ENCODE data around the gene TBC1D4.

DNA sequence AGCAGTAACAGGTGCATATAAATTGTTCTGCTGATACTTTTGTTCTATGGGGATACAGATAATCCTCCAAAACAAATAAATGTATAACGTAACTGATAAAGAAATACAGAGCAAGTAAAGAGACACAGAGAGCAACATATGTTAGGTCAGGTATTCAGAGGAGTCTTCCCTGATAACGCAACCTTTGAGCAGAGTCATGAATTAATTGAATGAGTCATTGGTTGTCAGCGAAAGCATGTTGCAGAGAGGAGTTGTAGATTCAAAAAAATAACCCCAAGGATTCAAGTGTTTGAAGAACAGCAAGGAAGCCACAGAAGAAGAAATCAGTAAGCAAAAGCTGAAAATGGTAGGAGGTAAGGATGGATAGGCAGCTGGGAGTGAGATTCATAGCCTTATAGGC lies 245.2 kb downstream of the TBC1D4 start:
- TF ChIP-seq, protein P1, sequence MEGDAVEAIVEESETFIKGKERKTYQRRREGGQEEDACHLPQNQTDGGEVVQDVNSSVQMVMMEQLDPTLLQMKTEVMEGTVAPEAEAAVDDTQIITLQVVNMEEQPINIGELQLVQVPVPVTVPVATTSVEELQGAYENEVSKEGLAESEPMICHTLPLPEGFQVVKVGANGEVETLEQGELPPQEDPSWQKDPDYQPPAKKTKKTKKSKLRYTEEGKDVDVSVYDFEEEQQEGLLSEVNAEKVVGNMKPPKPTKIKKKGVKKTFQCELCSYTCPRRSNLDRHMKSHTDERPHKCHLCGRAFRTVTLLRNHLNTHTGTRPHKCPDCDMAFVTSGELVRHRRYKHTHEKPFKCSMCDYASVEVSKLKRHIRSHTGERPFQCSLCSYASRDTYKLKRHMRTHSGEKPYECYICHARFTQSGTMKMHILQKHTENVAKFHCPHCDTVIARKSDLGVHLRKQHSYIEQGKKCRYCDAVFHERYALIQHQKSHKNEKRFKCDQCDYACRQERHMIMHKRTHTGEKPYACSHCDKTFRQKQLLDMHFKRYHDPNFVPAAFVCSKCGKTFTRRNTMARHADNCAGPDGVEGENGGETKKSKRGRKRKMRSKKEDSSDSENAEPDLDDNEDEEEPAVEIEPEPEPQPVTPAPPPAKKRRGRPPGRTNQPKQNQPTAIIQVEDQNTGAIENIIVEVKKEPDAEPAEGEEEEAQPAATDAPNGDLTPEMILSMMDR (conservative IDR thresholded peaks at IDR 0.05; ENCODE audit: low read depth, low read length), result no peak
- TF ChIP-seq EZH2 (IDR thresholded peaks at IDR 0.05; ENCODE audit: low read length, unreplicated experiment), result no peak
